GM21423 (cell line): ENCODE data around the gene HIBADH.
"Not testable (repeated sequence)": the region's sequence is repeated elsewhere in the genome, so short reads cannot be mapped to it uniquely, and the experiment has no call there.

Experiments
- ATAC-seq: cut with Tn5 transposase; IDR thresholded peaks from one replicate; pipeline ENCODE4 v1.9.1; 2021; ENCODE audit warnings: mild to moderate bottlenecking, moderate library complexity; ENCODE audit not compliant: unreplicated experiment

Gene HIBADH

GRCh38 chr7:27680610-27681009, 17.9 kb upstream of the HIBADH start:
- no peak for ATAC-seq

GRCh38 chr7:27678617-27679260, 16.1 kb upstream of the HIBADH start:
- ATAC-seq = no peak

- ATAC-seq = no peak
Measured at GRCh38 chr7:27677912-27678612, 15.4 kb upstream of the HIBADH start.

- ATAC-seq = not testable (repeated sequence)
Measured at GRCh38 chr7:27674126-27674525, 11.4 kb upstream of the HIBADH start.

- no peak for ATAC-seq
Measured at GRCh38 chr7:27671675-27672074, 9.0 kb upstream of the HIBADH start.

GRCh38 chr7:27670676-27671075, 8.0 kb upstream of the HIBADH start:
- no peak for ATAC-seq

GRCh38 chr7:27670177-27670576, 7.5 kb upstream of the HIBADH start:
- no peak for ATAC-seq

- ATAC-seq = no peak
Measured at GRCh38 chr7:27665531-27665930, 2.8 kb upstream of the HIBADH start.

- ATAC-seq = no peak
Measured at GRCh38 chr7:27663989-27664331, 1.3 kb upstream of the HIBADH start.

GRCh38 chr7:27661811-27662489, 733 bp downstream of the HIBADH start:
- no peak for ATAC-seq

- ATAC-seq = no peak
Measured at GRCh38 chr7:27656724-27657123, 6.0 kb downstream of the HIBADH start.

- ATAC-seq = no peak
Measured at GRCh38 chr7:27655184-27655583, 7.5 kb downstream of the HIBADH start.

- no peak for ATAC-seq
Measured at GRCh38 chr7:27652518-27652917, 10.2 kb downstream of the HIBADH start.

GRCh38 chr7:27651702-27652101, 11.0 kb downstream of the HIBADH start:
- no peak for ATAC-seq

- no peak for ATAC-seq
Measured at GRCh38 chr7:27650283-27650682, 12.4 kb downstream of the HIBADH start.

GRCh38 chr7:27647489-27647888, 15.2 kb downstream of the HIBADH start:
- ATAC-seq = no peak

- ATAC-seq = no peak
Measured at GRCh38 chr7:27647046-27647445, 15.6 kb downstream of the HIBADH start.

GRCh38 chr7:27642271-27642670, 20.4 kb downstream of the HIBADH start:
- no peak for ATAC-seq

GRCh38 chr7:27641581-27642230, 21.0 kb downstream of the HIBADH start:
- peak; percentile 87 for ATAC-seq

- ATAC-seq = no peak
Measured at GRCh38 chr7:27640884-27641574, 21.7 kb downstream of the HIBADH start.

- no peak for ATAC-seq
Measured at GRCh38 chr7:27639851-27640250, 22.8 kb downstream of the HIBADH start.
